Measurements from ENCODE around the gene TM9SF2. TPM values are rescaled to one million over a fixed set of nuclear protein-coding genes. Genes with fewer than 3 reads are reported as not detected.

TM9SF2 gene
- polyA plus RNA-seq, 4 donors = 205 to 250 (median 240) TPM

- DNase-seq (ENCODE audit: low read depth in 4 of 4, low spot score in 3 of 4) = no peak
These were observed 5.6 kb upstream of the TM9SF2 start for GRCh38 chr13:99495466-99496183.

- DNase-seq (ENCODE audit: low read depth in 4 of 4, low spot score in 3 of 4) = no peak
These were observed 4.8 kb upstream of the TM9SF2 start for GRCh38 chr13:99496184-99497142.

- DNase-seq (ENCODE audit: low read depth in 4 of 4, low spot score in 3 of 4) = peak; percentile 94 to 96 (median 96)
These were observed 2.8 kb upstream of the TM9SF2 start for GRCh38 chr13:99498171-99499161.

- no peak for DNase-seq (ENCODE audit: low read depth in 4 of 4, low spot score in 3 of 4)
These were observed 461 bp upstream of the TM9SF2 start for GRCh38 chr13:99500839-99501183.

- DNase-seq (ENCODE audit: low read depth in 4 of 4, low spot score in 3 of 4) = peak in 3 of 4 donors; percentile 18 to 29 (median 27)
These were observed 603 bp downstream of the TM9SF2 start for GRCh38 chr13:99501848-99502301.

GRCh38 chr13:99505814-99506269 is 4.6 kb downstream of the TM9SF2 start:
- no peak for DNase-seq (ENCODE audit: low read depth in 4 of 4, low spot score in 3 of 4)

GRCh38 chr13:99506634-99507033 is 5.4 kb downstream of the TM9SF2 start:
- DNase-seq (ENCODE audit: low read depth in 4 of 4, low spot score in 3 of 4) = no peak

GRCh38 chr13:99507054-99507453 is 5.8 kb downstream of the TM9SF2 start:
- no peak for DNase-seq (ENCODE audit: low read depth in 4 of 4, low spot score in 3 of 4)

- no peak for DNase-seq (ENCODE audit: low read depth in 4 of 4, low spot score in 3 of 4)
These were observed 6.3 kb downstream of the TM9SF2 start for GRCh38 chr13:99507551-99507950.

GRCh38 chr13:99507986-99508385 is 6.7 kb downstream of the TM9SF2 start:
- no peak for DNase-seq (ENCODE audit: low read depth in 4 of 4, low spot score in 3 of 4)

- DNase-seq (ENCODE audit: low read depth in 4 of 4, low spot score in 3 of 4) = no peak
These were observed 8.2 kb downstream of the TM9SF2 start for GRCh38 chr13:99509479-99509878.

GRCh38 chr13:99514801-99515200 is 13.5 kb downstream of the TM9SF2 start:
- DNase-seq (ENCODE audit: low read depth in 4 of 4, low spot score in 3 of 4) = no peak

- DNase-seq (ENCODE audit: low read depth in 4 of 4, low spot score in 3 of 4) = no peak
These were observed 15.1 kb downstream of the TM9SF2 start for GRCh38 chr13:99516153-99516929.

- DNase-seq (ENCODE audit: low read depth in 4 of 4, low spot score in 3 of 4) = no peak
These were observed 16.3 kb downstream of the TM9SF2 start for GRCh38 chr13:99517577-99517976.

- DNase-seq (ENCODE audit: low read depth in 4 of 4, low spot score in 3 of 4) = no peak
These were observed 16.7 kb downstream of the TM9SF2 start for GRCh38 chr13:99517984-99518383.

- DNase-seq (ENCODE audit: low read depth in 4 of 4, low spot score in 3 of 4) = no peak
These were observed 21.0 kb downstream of the TM9SF2 start for GRCh38 chr13:99522298-99522697.

GRCh38 chr13:99523838-99524237 is 22.6 kb downstream of the TM9SF2 start:
- no peak for DNase-seq (ENCODE audit: low read depth in 4 of 4, low spot score in 3 of 4)

GRCh38 chr13:99525967-99526366 is 24.7 kb downstream of the TM9SF2 start:
- DNase-seq (ENCODE audit: low read depth in 4 of 4, low spot score in 3 of 4) = no peak

- no peak for DNase-seq (ENCODE audit: low read depth in 4 of 4, low spot score in 3 of 4)
These were observed 25.3 kb downstream of the TM9SF2 start for GRCh38 chr13:99526549-99526948.

GRCh38 chr13:99527301-99527700 is 26.0 kb downstream of the TM9SF2 start:
- no peak for DNase-seq (ENCODE audit: low read depth in 4 of 4, low spot score in 3 of 4)

Measured in right renal pelvis (tissue), 4 donors.